K562 (cell line): Measurements from ENCODE around the gene LMNTD2. TPM values are rescaled to one million over a fixed set of nuclear protein-coding genes. Genes with fewer than 3 reads are reported as not detected.

ENCODE experiments used
- CBX8 ChIP-seq: fragments of 200-600 bp; sonication (generic); IDR thresholded peaks from 2 replicates; pipeline ENCODE4 v1.6.1; 2012; ENCODE audit warnings: borderline replicate concordance, mixed run types, low read depth, mild to moderate bottlenecking, moderate library complexity, mixed read lengths, low read length, control low read depth, inconsistent platforms; ENCODE audit not compliant: poor library complexity, severe bottlenecking; ENCODE audit errors: extremely low read depth
- CHD1 ChIP-seq: fragments of 200-600 bp; sonication (generic); IDR thresholded peaks from one replicate; pipeline ENCODE4 v1.6.1; 2012; ENCODE audit warnings: mild to moderate bottlenecking, moderate library complexity, low read length, inconsistent platforms
- DDX20 ChIP-seq: fragments of 450-650 bp; IDR thresholded peaks from 2 replicates; pipeline ENCODE4 v1.6.1; 2016; ENCODE audit warnings: missing genetic modification characterization, low read depth, mild to moderate bottlenecking, missing compliant biosample characterization, moderate library complexity
- EP300 ChIP-seq: IDR thresholded peaks from 2 replicates; pipeline ENCODE4 v1.6.1; 2012; ENCODE audit warnings: low read length, improper control_type of control experiment
- FIP1L1 ChIP-seq: fragments of 200-400 bp; formaldehyde crosslinking; IDR thresholded peaks from 2 replicates; pipeline ENCODE4 v1.6.1; 2018; ENCODE audit warnings: mild to moderate bottlenecking, low read depth, low read length; ENCODE audit not compliant: poor library complexity, severe bottlenecking
- GTF2A2 ChIP-seq: IDR thresholded peaks from 2 replicates; pipeline ENCODE4 v1.6.1; 2016; ENCODE audit warnings: mild to moderate bottlenecking, missing genetic modification characterization, missing compliant biosample characterization
- HNRNPL ChIP-seq: fragments of 200-400 bp; formaldehyde crosslinking; IDR thresholded peaks from 2 replicates; pipeline ENCODE4 v1.6.1; 2017; ENCODE audit warnings: low read depth, mild to moderate bottlenecking, low read length
- HSF4 ChIP-seq: fragments of 250-450 bp; sonication (Bioruptor Pico); IDR thresholded peaks from 2 replicates; pipeline ENCODE4 v2.1.2; 2022; ENCODE audit warnings: mild to moderate bottlenecking, moderate library complexity, borderline replicate concordance
- KLF13 ChIP-seq: fragments of 450-650 bp; IDR thresholded peaks from 2 replicates; pipeline ENCODE4 v1.6.1; 2016; ENCODE audit warnings: missing genetic modification characterization, low read depth, mild to moderate bottlenecking, missing compliant biosample characterization, moderate library complexity, borderline replicate concordance
- MEF2A ChIP-seq: IDR thresholded peaks from 2 replicates; pipeline ENCODE4 v1.6.1; 2011; ENCODE audit warnings: low read depth, mild to moderate bottlenecking, low read length, moderate library complexity; ENCODE audit not compliant: control insufficient read depth
- NRF1 ChIP-seq, 2 experiments: fragments of 450-650 bp; IDR thresholded peaks in 1 of 2; conservative IDR thresholded peaks in 1 of 2; 2 replicates each; pipeline ENCODE4 v1.6.1; 2014; ENCODE audit warnings: mild to moderate bottlenecking in 2 of 2
- PHF8 ChIP-seq: fragments of 200-600 bp; sonication (generic); IDR thresholded peaks from 2 replicates; pipeline ENCODE4 v1.6.1; 2012; ENCODE audit warnings: mixed run types, mild to moderate bottlenecking, inconsistent platforms, low read length, moderate library complexity, borderline replicate concordance
- RBBP5 ChIP-seq: fragments of 200-600 bp; sonication (generic); IDR thresholded peaks from 2 replicates; pipeline ENCODE4 v1.6.1; 2012; ENCODE audit warnings: borderline replicate concordance, mild to moderate bottlenecking, low read length, control low read depth, inconsistent platforms; ENCODE audit not compliant: insufficient read depth, poor library complexity, severe bottlenecking
- RNF2 ChIP-seq: sonication (generic); IDR thresholded peaks from 2 replicates; pipeline ENCODE4 v1.6.1; 2016
- SNIP1 ChIP-seq: fragments of 450-650 bp; IDR thresholded peaks from 2 replicates; pipeline ENCODE4 v1.7.1; 2017; ENCODE audit warnings: low read depth, mild to moderate bottlenecking
- SP2 ChIP-seq: IDR thresholded peaks from 2 replicates; pipeline ENCODE4 v1.6.1; 2011; ENCODE audit warnings: mild to moderate bottlenecking, low read depth, low read length, moderate library complexity; ENCODE audit not compliant: poor library complexity, severe bottlenecking; ENCODE audit errors: extremely low read depth
- TARDBP ChIP-seq: fragments of 450-650 bp; IDR thresholded peaks from 2 replicates; pipeline ENCODE4 v1.6.1; 2016
- TRIM28 ChIP-seq: fragments of 450-650 bp; IDR thresholded peaks from 2 replicates; pipeline ENCODE4 v1.6.1; 2017
- ZBTB1 ChIP-seq: sonication (generic); formaldehyde crosslinking; IDR thresholded peaks from 2 replicates; pipeline ENCODE4 v1.8.1; 2023; ENCODE audit warnings: missing genetic modification reagents, low read depth, mild to moderate bottlenecking, borderline replicate concordance
- ZNF197 ChIP-seq: fragments of 200-800 bp; sonication (Bioruptor generic); IDR thresholded peaks from 2 replicates; pipeline ENCODE4 v1.6.1; 2016; ENCODE audit warnings: low read depth, missing genetic modification characterization, missing compliant biosample characterization
- ZNF408 ChIP-seq: fragments of 250-450 bp; sonication (Bioruptor Pico); IDR thresholded peaks from 2 replicates; pipeline ENCODE4 v1.4.0; 2020; ENCODE audit warnings: low read depth, mild to moderate bottlenecking, moderate library complexity
- polyA plus RNA-seq, 8 experiments: library from polyadenylated mRNA; depleted of rRNA in 4 of 8; stranded (reverse) in 5 of 8; unstranded in 3 of 8; fragments of >200 nt; fragmentation: Nextera tagmentation in 2 of 8; fragmentation: Illumina TruSeq in 1 of 8; extraction: Ambion mirVana in 2 of 8; extraction: Trizol in 1 of 8; gene quantifications; 2 replicates each; pipeline versions ENCODE4 v1.2.1 to v1.2.3, GENCODE V29; 2011 to 2014; ENCODE audit warnings: inconsistent platforms in 1 of 8, missing spikeins in 1 of 8
- total RNA-seq, 7 experiments: library from RNA; depleted of rRNA in 6 of 7; stranded (reverse); fragments of >200 nt in 6 of 7; fragmentation: Illumina TruSeq in 2 of 7; extraction: Trizol in 2 of 7; gene quantifications; 2 replicates each; pipeline versions ENCODE4 v1.2.1 to v1.2.3, GENCODE V29; 2011 to 2021; ENCODE audit warnings: low replicate concordance in 1 of 7
- TF ChIP-seq, protein P1 (sequence below): sonication (generic); formaldehyde crosslinking; IDR thresholded peaks from 2 replicates; pipeline ENCODE4 v1.8.0; 2022; ENCODE audit warnings: missing genetic modification reagents, mild to moderate bottlenecking, moderate library complexity, borderline replicate concordance
- TF ChIP-seq, protein P2 (sequence below): IDR thresholded peaks from 2 replicates; pipeline ENCODE4 v1.6.1; 2016; ENCODE audit warnings: missing genetic modification characterization, missing compliant biosample characterization
- TF ChIP-seq, protein P3 (sequence below), 2 experiments: fragments of 450-650 bp; IDR thresholded peaks; 2 replicates each; pipeline ENCODE4 v1.6.1; 2016

The LMNTD2 gene
- total and polyA plus RNA-seq, 9 of the 15 experiments (the other 6 are each of a cell fraction or from before 2014, with no cell fraction given): 0.48 to 4.2 (median 1.5) TPM; not detected in 3

DNA sequence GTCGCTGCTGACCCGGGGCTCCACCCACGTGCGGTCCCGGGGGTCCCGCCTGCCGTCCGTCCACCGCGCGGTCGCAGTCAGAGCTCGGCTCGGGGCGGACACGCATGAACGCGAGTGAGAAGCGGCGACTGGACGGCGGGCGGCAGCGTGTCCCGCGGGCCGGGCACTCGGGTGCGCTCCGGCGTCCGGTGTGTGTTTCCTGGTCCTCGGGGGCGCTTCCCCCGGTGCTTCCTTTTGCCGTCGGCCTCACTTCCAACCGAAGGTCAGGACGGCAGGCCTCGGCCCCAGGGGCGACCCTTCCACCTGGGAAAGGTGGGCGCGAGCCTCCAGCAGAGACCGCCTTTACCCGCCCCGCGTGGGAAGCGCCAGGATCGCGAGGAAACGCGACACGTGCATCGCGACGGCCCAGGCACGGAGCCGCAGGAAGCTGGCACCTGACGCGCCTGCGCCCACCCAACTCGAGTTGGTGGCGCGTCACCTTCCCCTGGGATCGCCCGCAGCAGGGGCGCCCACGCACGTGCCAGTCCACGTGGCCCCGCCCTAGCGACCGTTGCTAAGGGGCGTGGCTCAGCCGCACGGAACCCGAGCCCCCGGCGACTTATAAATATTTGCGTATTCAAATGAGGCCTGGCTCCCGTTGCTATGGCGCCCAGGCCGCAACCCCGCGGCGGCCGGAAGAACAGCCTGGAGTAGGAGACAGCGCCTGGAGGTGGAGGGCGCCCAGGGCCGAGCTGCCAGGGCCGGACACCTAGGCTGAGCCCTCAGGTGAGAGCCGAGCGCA is 23.5 kb downstream of the LMNTD2 start, which contains the start of gene LRRC56 (continued):
- TF ChIP-seq, protein P1, sequence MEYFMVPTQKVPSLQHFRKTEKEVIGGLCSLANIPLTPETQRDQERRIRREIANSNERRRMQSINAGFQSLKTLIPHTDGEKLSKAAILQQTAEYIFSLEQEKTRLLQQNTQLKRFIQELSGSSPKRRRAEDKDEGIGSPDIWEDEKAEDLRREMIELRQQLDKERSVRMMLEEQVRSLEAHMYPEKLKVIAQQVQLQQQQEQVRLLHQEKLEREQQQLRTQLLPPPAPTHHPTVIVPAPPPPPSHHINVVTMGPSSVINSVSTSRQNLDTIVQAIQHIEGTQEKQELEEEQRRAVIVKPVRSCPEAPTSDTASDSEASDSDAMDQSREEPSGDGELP: peak; percentile 63; the same call in 1 of the 2 replicates
- TF ChIP-seq TRIM28: no peak
- TF ChIP-seq GTF2A2: no peak
- TF ChIP-seq, protein P2, sequence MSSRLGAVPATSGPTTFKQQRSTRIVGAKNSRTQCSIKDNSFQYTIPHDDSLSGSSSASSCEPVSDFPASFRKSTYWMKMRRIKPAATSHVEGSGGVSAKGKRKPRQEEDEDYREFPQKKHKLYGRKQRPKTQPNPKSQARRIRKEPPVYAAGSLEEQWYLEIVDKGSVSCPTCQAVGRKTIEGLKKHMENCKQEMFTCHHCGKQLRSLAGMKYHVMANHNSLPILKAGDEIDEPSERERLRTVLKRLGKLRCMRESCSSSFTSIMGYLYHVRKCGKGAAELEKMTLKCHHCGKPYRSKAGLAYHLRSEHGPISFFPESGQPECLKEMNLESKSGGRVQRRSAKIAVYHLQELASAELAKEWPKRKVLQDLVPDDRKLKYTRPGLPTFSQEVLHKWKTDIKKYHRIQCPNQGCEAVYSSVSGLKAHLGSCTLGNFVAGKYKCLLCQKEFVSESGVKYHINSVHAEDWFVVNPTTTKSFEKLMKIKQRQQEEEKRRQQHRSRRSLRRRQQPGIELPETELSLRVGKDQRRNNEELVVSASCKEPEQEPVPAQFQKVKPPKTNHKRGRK (tag): no peak
- no peak for TF ChIP-seq ZBTB1 (CRISPR knock-in tag)
- TF ChIP-seq SNIP1: no peak
- TF ChIP-seq KLF13 (tag): 0 out of 2 replicates have a peak, but pooled peaks have one; percentile 56
- TF ChIP-seq FIP1L1: peak; percentile 84
- TF ChIP-seq, protein P3, sequence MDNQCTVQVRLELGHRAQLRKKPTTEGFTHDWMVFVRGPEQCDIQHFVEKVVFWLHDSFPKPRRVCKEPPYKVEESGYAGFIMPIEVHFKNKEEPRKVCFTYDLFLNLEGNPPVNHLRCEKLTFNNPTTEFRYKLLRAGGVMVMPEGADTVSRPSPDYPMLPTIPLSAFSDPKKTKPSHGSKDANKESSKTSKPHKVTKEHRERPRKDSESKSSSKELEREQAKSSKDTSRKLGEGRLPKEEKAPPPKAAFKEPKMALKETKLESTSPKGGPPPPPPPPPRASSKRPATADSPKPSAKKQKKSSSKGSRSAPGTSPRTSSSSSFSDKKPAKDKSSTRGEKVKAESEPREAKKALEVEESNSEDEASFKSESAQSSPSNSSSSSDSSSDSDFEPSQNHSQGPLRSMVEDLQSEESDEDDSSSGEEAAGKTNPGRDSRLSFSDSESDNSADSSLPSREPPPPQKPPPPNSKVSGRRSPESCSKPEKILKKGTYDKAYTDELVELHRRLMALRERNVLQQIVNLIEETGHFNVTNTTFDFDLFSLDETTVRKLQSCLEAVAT (IDR thresholded peaks at IDR 0.05): peak in 1 of 2 experiments; percentile 47; a peak in 1 of 4 replicates
- peak; percentile 31 for TF ChIP-seq CHD1
- no peak for TF ChIP-seq DDX20 (tag)
- no peak for TF ChIP-seq ZNF197 (CRISPR knock-in tag)
- TF ChIP-seq TARDBP: no peak
- TF ChIP-seq NRF1 (conservative IDR thresholded peaks at IDR 0.05 in 1 of 2, IDR thresholded peaks at IDR 0.05 in 1 of 2): peak; percentile 45 to 64; a peak in 3 of 4 replicates
- TF ChIP-seq SP2: no peak
- no peak for TF ChIP-seq CBX8
- TF ChIP-seq EP300: no peak
- no peak for TF ChIP-seq RBBP5
- no peak for TF ChIP-seq MEF2A
- TF ChIP-seq HSF4 (CRISPR knock-in tag): no peak
- TF ChIP-seq RNF2: 0 out of 2 replicates have a peak, but pooled peaks have one; percentile 41
- TF ChIP-seq ZNF408 (CRISPR knock-in tag): no peak
- peak; percentile 98 for TF ChIP-seq HNRNPL
- no peak for TF ChIP-seq PHF8
